Measurements from ENCODE around the gene RPH3AL. TPM values are rescaled to one million over a fixed set of nuclear protein-coding genes. Genes with fewer than 3 reads are reported as not detected.
"Not testable (repeated sequence)": the region's sequence is repeated elsewhere in the genome, so short reads cannot be mapped to it uniquely, and the experiment has no call there.

Gene RPH3AL
- total RNA-seq, 1 donor from 2014 or later: 40.8 TPM

GRCh38 chr17:238071-238963, 114.3 kb downstream of the RPH3AL start:
- TF ChIP-seq CTCF (conservative IDR thresholded peaks at IDR 0.05; ENCODE audit: low read depth, low read length): no peak
- H3K4me3 ChIP-seq (ENCODE audit: low read depth, low read length): no peak overlapping the region
- no peak for DNase-seq (ENCODE audit: low read depth)

GRCh38 chr17:237406-237955, 115.1 kb downstream of the RPH3AL start:
- no peak overlapping the region for H3K4me3 ChIP-seq (ENCODE audit: low read depth, low read length)
- TF ChIP-seq CTCF (conservative IDR thresholded peaks at IDR 0.05; ENCODE audit: low read depth, low read length): no peak
- no peak for DNase-seq (ENCODE audit: low read depth)

GRCh38 chr17:236641-237405, 115.8 kb downstream of the RPH3AL start:
- TF ChIP-seq CTCF (conservative IDR thresholded peaks at IDR 0.05; ENCODE audit: low read depth, low read length): no peak
- no peak overlapping the region for H3K4me3 ChIP-seq (ENCODE audit: low read depth, low read length)
- DNase-seq (ENCODE audit: low read depth): no peak

GRCh38 chr17:235831-236640, 116.6 kb downstream of the RPH3AL start:
- no peak for DNase-seq (ENCODE audit: low read depth)
- TF ChIP-seq CTCF (conservative IDR thresholded peaks at IDR 0.05; ENCODE audit: low read depth, low read length): no peak
- H3K4me3 ChIP-seq (ENCODE audit: low read depth, low read length): no peak overlapping the region

- not testable (repeated sequence) for H3K4me3 ChIP-seq (ENCODE audit: low read depth, low read length); DNase-seq (ENCODE audit: low read depth)
These were observed 117.4 kb downstream of the RPH3AL start for GRCh38 chr17:234994-235830.

- not testable (repeated sequence) for DNase-seq (ENCODE audit: low read depth); H3K4me3 ChIP-seq (ENCODE audit: low read depth, low read length)
These were observed 118.2 kb downstream of the RPH3AL start for GRCh38 chr17:234163-234993.

Data from epithelial cell of proximal tubule (primary cell).